Activated T-cell treated with anti-CD3 and anti-CD28 coated beads, Interleukin-2, amount 50 U/mL, for 48 hours (primary cell): Measurements from ENCODE around the gene TMEM181.

ENCODE experiments used
- DNase-seq, 2 experiments: peaks; one replicate each; pipeline ENCODE4 v3.0.0-alpha.2; 2020

The TMEM181 gene

DNA sequence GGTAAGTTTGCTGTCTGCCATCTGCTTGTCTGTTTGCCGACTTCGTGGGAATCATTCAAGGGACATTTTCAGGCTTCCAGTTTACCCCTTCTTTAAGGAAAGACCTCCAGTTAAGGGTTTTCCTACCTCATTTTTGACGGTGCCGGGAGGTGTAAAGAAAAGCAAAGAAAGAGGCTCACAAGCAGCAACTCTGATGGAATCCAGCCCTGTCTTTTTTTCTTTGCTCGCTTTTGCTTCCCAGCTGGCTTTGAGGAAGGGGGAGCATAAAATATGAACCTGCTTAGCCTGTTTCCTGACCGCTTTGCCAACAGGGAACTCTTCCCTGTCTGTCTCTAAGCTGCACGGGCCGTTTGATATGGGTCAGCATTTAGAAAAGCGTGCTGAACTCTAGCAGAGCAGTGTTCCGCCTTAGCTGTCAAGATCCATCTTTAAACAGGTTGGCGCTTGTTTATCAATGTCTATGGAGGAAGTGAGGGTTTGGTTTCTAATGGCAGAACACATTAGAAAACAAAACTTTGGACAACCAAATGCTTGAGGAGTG is 103.8 kb downstream of the TMEM181 start:
- DNase-seq, result no peak

DNA sequence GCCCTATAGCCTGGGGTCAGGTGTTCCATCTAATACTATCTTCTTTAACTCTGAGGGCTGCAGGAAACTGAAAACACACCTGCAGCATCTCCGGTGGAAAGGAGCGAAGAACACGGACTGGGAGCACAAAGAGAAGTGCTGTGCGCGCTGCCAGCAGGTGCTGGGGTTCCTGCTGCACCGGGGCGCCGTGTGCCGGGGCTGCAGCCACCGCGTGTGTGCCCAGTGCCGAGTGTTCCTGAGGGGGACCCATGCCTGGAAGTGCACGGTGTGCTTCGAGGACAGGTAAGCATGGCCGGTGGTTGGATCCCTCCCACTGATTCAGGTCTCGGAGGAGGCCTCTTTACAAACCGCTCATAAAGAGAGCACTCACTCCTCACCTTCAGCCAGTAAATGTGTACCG is 105.4 kb downstream of the TMEM181 start:
- peak; percentile 7 to 13 for DNase-seq

DNA sequence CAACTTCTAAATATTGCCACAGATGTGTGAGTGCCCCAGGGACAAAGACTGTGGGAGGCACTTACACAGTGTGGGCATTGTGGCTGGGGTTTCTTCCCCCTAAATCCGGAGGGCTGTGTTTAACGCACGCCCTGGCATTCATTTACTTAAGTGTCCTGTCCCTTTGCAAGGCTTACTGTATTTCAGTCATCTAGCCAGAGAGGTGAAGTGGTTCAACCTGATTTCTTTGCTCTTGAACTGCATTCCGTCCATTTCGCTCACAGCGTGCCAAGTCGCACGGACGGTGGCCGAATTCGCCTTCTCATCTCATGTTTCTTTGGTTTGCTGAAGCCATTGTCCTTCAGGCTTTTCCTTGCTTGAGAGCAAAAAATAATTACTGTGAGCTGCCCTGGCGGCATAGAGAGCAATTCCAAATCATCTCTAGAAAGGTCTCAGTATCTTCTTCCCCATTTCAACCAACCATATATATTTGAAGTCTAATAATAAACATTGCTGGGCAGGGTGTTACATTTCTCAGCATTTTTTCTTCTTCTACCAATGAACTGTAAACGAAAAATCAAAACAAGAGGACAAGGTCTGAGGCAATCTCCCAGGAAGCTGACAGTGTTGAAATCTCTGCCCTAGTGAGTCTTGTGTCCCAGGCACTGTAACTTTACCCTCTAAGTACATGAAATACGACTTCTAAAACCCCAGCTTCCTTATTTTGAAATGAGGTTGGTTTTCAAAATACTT is 106.9 kb downstream of the TMEM181 start:
- DNase-seq, result peak; percentile 12 to 14

DNA sequence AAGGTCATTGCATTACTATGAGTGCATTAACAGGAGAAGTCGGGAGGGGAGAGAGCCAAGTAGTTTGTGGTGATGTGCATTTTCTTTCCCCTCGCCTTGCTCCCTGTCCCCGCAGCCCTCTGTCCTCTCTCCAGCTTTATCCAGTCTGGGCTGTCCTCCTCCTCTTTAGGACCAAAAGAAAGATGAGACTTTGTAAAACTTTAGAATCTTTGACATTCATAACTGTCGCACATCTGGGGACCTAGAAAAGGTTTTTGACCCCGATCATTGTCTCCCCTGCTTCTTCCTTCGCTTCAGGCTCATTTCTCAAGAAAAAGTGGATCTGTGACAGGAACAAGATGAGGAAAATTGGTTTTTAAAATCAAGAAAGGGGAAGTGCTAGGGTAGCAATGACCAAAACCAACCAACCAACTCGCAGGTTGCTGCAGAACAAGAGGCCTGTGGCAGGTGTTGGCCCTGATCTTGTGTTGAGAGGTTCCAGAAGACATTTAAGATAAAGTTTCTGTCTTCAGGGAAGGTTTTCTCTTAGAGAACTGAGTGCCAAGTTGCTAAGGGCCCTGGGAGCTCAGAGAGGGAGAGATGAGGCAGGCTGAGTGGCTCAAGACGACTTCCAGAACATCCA is 107.6 kb downstream of the TMEM181 start:
- DNase-seq, result peak in 1 of 2 experiments; percentile 9

DNA sequence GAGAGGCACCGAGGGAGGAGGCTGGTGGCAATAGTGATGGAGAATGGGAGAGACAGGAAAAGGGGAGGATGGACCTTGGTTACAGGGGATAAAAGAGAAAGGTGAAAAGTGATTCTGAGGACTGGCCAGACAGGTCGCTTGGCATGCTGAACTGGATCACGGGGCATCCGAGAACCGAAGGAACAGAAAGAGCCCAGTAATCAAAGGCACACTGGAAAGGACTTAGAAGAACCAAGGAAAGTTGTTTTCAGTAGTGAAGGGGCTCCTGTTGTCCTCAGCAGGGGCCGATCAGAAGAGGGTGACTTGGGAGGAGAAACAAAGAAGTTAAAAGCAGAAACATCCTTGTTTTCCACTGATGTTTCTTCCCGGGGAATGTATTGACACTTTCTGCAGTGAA is 108.8 kb downstream of the TMEM181 start:
- DNase-seq, result no peak

DNA sequence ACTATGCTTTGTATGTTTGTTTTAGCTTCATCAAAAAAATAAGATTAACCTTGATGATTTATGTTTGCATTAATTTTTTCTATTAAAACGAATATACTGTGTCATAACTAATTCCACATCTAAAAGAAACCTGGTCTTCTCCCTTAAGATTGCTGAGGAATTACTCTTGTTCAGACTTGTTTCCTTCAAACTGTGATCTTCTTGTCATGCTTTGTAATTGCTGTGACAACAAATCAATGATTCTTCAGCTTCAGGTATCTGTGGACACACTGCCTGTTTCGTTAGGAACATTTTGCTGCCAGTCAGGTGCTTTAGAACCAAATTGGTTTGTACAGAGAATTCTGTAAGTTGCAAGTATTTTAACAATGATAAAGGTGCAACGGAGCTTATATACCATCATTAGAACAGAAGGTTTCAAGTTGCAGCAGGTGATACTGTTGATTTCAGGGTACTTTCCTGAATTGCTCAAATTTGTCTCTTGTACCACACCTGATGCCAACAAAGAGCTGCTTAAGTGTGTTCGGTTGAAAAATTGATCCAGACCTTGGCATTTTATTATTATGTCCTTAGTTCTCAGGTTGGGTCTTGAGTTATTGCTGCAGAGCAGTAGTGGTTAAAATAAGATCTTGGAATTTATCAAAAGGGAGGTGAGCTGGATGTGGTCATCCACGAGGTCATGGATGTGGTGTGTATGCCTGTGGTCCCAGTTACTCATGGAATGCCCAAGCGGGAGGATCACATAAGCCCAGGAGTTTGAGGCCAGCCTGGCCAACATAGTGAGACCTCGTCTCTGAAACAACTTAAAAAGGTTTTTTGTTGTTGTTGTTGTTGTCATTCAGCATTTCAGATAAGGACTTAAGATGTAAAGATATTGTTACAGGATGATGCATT is 109.5 kb downstream of the TMEM181 start:
- DNase-seq, result no peak

DNA sequence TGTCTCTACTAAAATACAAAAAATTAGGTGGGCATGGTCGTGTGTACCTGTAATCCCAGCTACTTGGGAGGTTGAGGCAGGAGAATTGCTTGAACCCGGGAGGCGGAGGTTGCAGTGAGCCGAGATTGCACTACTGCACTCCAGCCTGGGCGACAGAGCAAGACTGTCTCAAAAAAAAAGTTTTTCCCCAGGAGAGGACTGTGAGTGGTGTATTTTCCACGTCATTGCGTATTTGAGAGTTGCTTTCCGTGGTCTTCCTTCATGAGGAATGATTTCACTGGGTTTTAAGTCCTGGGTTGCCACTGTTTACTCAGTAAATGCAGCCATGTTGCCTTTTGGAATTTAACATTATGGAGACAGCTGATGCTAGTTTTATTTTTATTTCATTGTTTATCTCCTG is 112.2 kb downstream of the TMEM181 start:
- DNase-seq, result peak in 1 of 2 experiments; percentile 14

DNA sequence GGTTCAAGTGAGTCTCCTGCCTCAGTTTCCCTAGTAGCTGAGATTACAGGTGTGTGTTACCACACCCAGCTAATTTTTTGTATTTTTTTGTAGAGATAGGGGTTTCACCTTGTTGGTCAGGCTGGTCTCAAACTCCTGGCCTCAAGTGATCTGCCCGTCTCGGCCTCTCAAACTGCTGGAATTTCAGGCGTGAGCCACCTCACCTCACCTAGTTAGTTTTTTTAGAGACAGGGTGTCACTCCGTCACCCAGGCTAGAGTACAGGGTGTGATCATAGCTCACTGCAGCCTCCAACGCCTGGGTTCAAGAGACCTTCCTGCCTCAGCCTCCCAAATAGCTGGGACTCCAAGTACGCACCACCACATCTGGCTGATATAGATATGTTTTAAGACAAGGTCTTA is 112.8 kb downstream of the TMEM181 start:
- DNase-seq, result peak in 1 of 2 experiments; percentile 3

DNA sequence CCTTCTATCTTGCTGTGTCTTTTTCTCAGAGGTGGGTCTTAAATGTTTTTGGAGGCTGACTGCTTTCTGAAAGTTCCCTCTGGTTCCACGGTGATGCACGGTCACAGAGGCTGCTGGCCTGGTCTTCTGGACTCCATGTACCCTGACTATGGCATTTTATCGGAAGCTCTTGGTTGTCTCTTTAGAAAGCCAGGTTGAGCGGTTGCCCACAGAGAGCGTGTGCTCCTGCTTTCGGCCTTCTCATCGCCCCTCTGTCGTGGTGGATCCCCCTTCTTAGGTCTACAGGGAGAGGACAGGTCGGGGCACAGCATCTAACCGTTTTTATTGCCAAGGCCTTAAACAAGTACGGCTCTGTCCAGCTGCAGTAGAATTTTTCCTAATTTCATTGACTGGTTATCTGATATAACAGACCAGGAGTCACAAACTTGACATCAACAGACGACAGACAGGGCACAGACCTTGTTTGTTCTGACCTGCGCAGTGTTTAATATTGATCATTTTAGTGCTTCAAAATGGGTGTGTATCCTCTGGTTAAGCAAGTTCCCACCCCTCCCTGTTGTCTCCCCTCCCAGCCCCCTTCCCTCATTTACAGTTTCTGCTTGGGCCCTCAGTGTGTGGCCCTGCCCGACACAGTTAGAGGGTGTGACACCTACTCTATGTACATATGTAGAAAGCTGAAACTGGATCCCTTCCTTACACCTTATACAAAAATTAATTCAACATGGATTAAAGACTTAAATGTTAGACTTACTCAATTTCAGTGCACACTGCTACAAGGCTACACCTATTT is 114.6 kb downstream of the TMEM181 start:
- peak in 1 of 2 experiments; percentile 12 for DNase-seq

DNA sequence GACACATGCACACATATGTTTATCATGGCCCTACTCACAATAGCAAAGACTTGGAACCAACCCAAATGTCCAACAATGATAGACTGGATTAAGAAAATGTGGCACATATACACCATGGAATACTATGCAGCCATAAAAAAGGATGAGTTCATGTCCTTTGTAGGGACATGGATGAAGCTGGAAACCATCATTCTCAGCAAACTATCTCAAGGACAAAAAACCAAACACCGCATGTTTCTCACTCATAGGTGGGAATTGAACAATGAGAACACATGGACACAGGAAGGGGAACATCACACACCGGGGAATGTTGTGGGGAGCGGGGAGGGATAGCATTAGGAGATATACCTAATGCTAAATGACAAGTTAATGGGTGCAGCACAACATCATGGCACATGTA is 117.2 kb downstream of the TMEM181 start:
- DNase-seq, result peak in 1 of 2 experiments; percentile 10

DNA sequence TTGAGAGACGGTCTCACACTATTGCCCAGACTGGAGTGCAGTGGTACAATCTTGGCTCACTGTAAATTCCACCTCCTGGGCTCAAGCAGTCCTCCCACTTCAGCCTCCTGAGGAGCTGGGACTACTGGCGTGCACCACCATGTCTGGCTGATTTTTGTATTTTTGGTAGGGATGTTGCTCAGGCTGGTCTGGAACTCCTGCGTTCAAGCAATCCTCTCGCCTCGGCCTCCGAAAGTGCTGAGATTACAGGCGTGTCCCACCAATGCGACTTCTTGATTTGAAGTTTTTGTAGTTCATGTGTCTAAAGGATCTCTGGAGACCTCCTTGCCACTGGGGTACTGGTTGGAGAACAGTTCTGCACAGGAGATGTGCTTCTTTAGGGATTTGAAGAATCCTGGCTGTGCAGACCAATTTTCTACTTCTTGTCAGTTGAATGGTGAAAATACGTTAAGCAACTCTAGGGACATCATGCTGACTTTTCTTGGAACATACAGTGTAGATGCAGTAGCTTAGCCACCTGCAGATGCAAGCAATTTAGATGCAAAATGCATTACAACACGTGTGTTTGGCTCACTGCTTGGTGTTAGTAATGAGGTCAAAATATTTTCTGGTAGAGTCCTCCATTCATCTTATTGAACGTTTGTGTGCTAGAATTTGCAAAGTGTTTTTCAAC is 118.2 kb downstream of the TMEM181 start:
- peak in 1 of 2 experiments; percentile 18 for DNase-seq

DNA sequence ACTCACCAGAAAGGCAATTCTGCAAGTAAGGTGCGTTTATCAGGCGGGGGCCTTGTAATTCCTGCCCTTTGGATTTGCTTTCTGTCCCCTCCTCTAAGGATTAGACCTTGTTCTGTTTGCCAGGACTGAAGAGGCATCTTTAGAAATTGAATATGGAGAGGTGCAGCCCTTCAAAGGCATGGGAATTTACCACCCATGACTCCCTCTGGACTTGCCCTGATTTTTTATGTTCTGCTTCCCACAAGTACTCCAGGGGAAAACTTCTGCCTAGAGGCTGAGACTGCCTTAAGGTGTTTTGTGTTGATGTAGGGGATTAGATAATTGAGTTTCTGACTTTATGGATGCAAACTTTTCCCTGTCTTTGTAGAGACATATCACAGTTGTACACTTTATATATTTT is 120.1 kb downstream of the TMEM181 start:
- DNase-seq, result peak; percentile 9 to 11

DNA sequence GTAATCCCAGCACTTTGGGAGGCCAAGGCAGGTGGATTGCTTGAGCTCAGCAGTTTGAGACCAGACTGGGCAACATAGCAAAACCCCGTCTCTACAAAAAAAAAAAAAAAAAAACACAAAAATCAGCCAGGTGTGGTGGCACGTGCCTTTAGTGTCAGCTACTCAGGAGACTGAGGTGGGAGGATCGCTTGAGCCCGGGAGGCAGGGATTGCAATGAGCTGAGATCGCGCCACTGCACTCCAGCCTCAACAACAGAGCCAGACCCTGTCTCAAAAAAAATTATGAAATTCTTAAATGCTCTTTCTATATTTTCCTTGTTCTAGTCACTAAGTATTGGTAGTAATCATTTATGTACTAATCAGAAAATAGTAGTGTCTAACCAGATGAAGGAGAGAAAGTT is 120.6 kb downstream of the TMEM181 start:
- peak; percentile 1 for DNase-seq

DNA sequence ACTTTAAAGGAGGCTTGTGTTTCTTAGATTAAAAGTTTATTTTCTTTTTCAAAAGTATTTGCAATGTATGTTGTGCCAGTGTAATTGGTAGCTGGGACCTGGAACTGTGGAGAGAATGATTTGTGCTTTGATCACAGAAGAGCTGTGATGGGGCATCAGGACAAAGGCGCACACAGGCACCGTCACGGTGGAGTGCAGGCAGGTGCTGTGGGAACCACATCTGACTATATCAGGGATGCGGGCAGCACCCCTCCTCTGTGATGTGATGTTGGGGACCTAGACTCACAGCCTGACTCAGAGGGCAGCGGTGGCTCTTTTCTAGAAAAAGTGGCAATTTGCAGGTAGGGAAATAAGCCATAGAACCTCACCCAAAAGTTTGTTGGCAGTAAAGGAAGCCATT is 124.4 kb downstream of the TMEM181 start:
- peak in 1 of 2 experiments; percentile 16 for DNase-seq

DNA sequence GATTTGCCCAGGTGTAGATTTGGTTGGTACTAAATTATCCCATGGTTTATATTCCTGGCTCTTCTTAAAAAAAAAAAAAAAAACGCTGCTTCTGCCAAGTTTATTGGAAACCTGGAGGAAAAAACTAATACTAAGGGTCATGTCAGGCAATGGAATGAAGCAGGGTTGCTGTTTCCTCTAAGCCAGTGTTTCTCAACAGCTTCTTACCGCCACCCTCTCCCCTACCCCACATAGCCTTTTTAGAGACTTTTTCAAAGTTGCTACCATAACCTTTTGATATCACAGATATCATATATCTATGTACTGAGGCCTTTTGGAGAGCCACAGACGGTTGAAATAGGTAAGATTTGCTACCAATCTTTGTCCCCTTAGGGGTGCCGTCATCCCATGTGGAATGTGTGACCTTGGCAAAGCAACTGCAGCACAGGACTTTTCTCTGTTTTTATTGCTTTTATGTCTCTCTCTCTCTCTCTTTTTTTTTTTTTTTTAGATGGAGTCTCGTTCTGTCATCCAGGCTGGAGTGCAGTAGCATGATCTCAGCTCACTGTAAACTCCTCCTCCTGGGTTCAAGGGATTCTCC is 124.9 kb downstream of the TMEM181 start:
- peak in 1 of 2 experiments; percentile 3 for DNase-seq
